A673 (cell line): ENCODE results near the gene CTU2. TPM values are rescaled to one million over a fixed set of nuclear protein-coding genes. Genes with fewer than 3 reads are reported as not detected.

Experiments
- BruUV-seq: library from RNA; stranded (reverse); fragments of 400-500 nt; replicated peaks from 2 replicates; lab custom pipeline; 2021; lab: Mats Ljungman, UMichigan
- CTCF ChIA-PET: fragments of 300-600 bp; sonication (Branson Sonifier 250); formaldehyde crosslinking; loops from one replicate; lab custom pipeline; 2022; ENCODE audit warnings: antibody characterized with exemption; lab: Charles Lee
- POLR2A ChIA-PET: fragments of 300-600 bp; sonication (Branson Sonifier 250); formaldehyde crosslinking; loops from one replicate; lab custom pipeline; 2022; ENCODE audit warnings: antibody characterized with exemption; ENCODE audit not compliant: low non-redundant PET; lab: Charles Lee
- DNase-seq: peaks from one replicate; pipeline ENCODE4 v3.0.0-alpha.2; 2015; ENCODE audit warnings: low spot score
- H3K27ac ChIP-seq: fragments of 200-600 bp; sonication (generic); 2 replicates; pipeline ENCODE4 v1.5.1; 2016; ENCODE audit warnings: mixed run types, low read depth, mild to moderate bottlenecking, mixed read lengths, antibody characterized with exemption, low read length; ENCODE audit not compliant: poor library complexity, severe bottlenecking
- H3K27me3 ChIP-seq: fragments of 200-600 bp; sonication (generic); replicated peaks from 2 replicates; pipeline ENCODE4 v1.6.1; 2017; ENCODE audit warnings: mixed run types, low read depth, mild to moderate bottlenecking, mixed read lengths, antibody characterized with exemption, low read length; ENCODE audit not compliant: insufficient read depth, poor library complexity
- H3K36me3 ChIP-seq: fragments of 200-600 bp; sonication (generic); 2 replicates; pipeline ENCODE4 v1.6.1; 2016; ENCODE audit warnings: mixed run types, mild to moderate bottlenecking, mixed read lengths, antibody characterized with exemption, low read length; ENCODE audit not compliant: insufficient read depth, poor library complexity, severe bottlenecking
- H3K4me1 ChIP-seq: fragments of 200-600 bp; sonication (generic); 2 replicates; pipeline ENCODE4 v1.6.1; 2017; ENCODE audit warnings: mixed run types, mild to moderate bottlenecking, mixed read lengths, antibody characterized with exemption, low read length; ENCODE audit not compliant: insufficient read depth, poor library complexity, severe bottlenecking
- H3K4me3 ChIP-seq: fragments of 200-600 bp; sonication (generic); 2 replicates; pipeline ENCODE4 v1.5.1; 2016; ENCODE audit warnings: low read depth, mixed run types, mild to moderate bottlenecking, mixed read lengths, low read length; ENCODE audit not compliant: poor library complexity, severe bottlenecking
- H3K9me3 ChIP-seq: fragments of 200-600 bp; sonication (generic); 2 replicates; pipeline ENCODE4 v1.6.1; 2016; ENCODE audit warnings: mixed run types, low read depth, mild to moderate bottlenecking, mixed read lengths, antibody characterized with exemption, low read length; ENCODE audit not compliant: poor library complexity, severe bottlenecking
- CTCF ChIP-seq: fragments of 300-800, 200-600 bp; sonication (generic); conservative IDR thresholded peaks from 2 replicates; pipeline ENCODE4 v1.5.1; 2017; ENCODE audit warnings: low read depth, mild to moderate bottlenecking, antibody characterized with exemption, low read length, moderate library complexity, mixed read lengths
- EZH2 ChIP-seq: fragments of 200-600 bp; sonication (generic); IDR thresholded peaks from 2 replicates; pipeline ENCODE4 v1.6.1; 2017; ENCODE audit warnings: borderline replicate concordance, low read depth, mild to moderate bottlenecking, mixed read lengths, antibody characterized with exemption, low read length; ENCODE audit not compliant: poor library complexity, severe bottlenecking
- intact Hi-C: fragments of 100-400 bp; cut with micrococcal nuclease; formaldehyde crosslinking; loops from one replicate; pipeline ENCODE4 v1.10.0; 2022; ENCODE audit not compliant: unreplicated experiment
- total RNA-seq: library from RNA; stranded (reverse); gene quantifications from 2 replicates; pipeline ENCODE4 v1.2.3, GENCODE V29; 2021

CTU2 gene
- total RNA-seq, 1 experiment from 2014 or later = 47.5 TPM

- Histone ChIP-seq H3K36me3 (peaks cover 12% of the 10 kb centered on the region), H3K4me3 (no peak overlapping the region), H3K27ac (no peak overlapping the region), H3K4me1 (peaks cover 14% of the 10 kb centered on the region), H3K27me3 (no peaks in the 10 kb centered on the region), H3K9me3 (no peaks in the 10 kb centered on the region)
- POLR2A ChIA-PET = no interaction called here
- no peak for DNase-seq
- CTCF ChIA-PET = no interaction called here
- intact Hi-C loops = no loop called here
- BruUV-seq = no TSS peak
- TF ChIP-seq EZH2 = no peak
- TF ChIP-seq CTCF = no peak
Observed at GRCh38 chr16:88697116-88697830, 9.0 kb upstream of the CTU2 start.

- CTCF ChIA-PET = no interaction called here
- POLR2A ChIA-PET = no interaction called here
- intact Hi-C loops = no loop called here
- no peak for DNase-seq
- H3K27ac ChIP-seq = no peak overlapping the region
- TF ChIP-seq EZH2 (no peak), CTCF (peak; percentile 37)
- no TSS peak for BruUV-seq
- no peaks in the 10 kb centered on the region for H3K27me3 ChIP-seq
- H3K4me3 ChIP-seq = no peak overlapping the region
- peaks cover 22% of the 10 kb centered on the region for H3K4me1 ChIP-seq
- peaks cover 12% of the 10 kb centered on the region for H3K36me3 ChIP-seq
- no peaks in the 10 kb centered on the region for H3K9me3 ChIP-seq
Observed at GRCh38 chr16:88697831-88698615, 8.3 kb upstream of the CTU2 start.

GRCh38 chr16:88698646-88699045, 7.7 kb upstream of the CTU2 start:
- Histone ChIP-seq H3K4me1 (peaks cover 28% of the 10 kb centered on the region), H3K4me3 (no peak overlapping the region), H3K27me3 (no peaks in the 10 kb centered on the region), H3K27ac (no peak overlapping the region), H3K9me3 (no peaks in the 10 kb centered on the region), H3K36me3 (peaks cover 12% of the 10 kb centered on the region)
- no peak for DNase-seq
- intact Hi-C loops = no loop called here
- CTCF ChIA-PET = no interaction called here
- POLR2A ChIA-PET = no interaction called here
- TF ChIP-seq CTCF (no peak), EZH2 (no peak)
- no TSS peak for BruUV-seq
